HS-27A (cell line): ENCODE data around the gene MAPK13.
"Not testable (repeated sequence)": the region's sequence is repeated elsewhere in the genome, so short reads cannot be mapped to it uniquely, and the experiment has no call there.

ENCODE experiments used
- DNase-seq: peaks from one replicate; pipeline ENCODE4 v3.0.0-alpha.2; 2012; ENCODE audit warnings: low read depth, missing footprints

MAPK13 gene

DNA sequence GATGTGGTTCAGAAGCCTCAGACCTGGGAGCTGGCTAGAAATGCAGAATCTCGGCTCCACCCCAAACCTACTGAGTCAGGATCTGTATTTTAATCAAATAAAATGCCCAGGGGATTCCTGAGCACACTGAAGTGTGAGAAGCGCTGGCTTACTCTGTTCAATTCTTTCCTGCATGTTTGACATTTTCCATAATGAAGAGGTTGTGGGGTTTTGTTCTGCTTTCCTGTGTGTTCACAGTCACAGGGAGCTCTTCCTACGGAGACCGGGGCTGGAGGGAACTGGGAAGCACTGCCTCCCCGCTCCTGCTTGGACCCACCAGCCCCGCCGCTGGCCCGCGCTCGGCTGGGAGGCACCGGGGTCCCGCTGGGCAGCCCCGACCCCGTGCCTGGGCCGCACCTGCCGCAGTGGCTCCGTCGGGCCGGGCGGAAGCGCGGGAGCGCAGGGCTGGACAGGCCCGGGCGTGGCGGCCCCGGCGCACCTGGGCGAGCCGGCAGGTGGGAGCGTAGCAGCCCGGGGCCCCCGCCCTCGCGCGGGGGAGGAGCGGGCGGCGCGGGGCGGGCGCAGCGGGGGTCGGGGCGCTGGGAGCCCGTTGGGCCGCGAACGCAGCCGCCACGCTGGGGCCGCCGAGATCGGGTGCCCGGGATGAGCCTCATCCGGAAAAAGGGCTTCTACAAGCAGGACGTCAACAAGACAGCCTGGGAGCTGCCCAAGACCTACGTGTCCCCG lies at the start of gene MAPK13:
TSS of gene MAPK13 (plus strand) at position 573 of the 726 bp plus-strand sequence. CDS start at position 643, 70 bp downstream.
- DNase-seq, result no peak

DNA sequence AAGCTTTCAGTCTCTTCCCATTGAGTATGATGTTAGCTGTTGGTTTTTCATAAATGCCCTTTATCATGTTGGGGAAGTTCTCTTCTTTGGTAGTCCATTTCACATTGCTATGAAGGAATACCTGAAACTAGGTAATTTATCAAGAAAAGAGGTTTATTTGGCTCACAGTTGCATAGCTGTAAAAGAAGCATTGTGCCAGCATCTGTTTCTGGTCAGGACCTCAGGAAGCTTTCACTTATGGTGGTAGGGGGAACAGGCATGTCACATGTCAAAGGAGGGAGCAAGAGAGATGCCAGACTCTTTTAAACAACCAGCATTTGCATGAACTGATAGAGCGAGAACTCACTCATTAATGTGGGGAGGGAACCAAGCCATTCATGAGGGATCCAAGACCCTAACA lies 48.0 kb upstream of the MAPK13 start:
- DNase-seq, result no peak

DNA sequence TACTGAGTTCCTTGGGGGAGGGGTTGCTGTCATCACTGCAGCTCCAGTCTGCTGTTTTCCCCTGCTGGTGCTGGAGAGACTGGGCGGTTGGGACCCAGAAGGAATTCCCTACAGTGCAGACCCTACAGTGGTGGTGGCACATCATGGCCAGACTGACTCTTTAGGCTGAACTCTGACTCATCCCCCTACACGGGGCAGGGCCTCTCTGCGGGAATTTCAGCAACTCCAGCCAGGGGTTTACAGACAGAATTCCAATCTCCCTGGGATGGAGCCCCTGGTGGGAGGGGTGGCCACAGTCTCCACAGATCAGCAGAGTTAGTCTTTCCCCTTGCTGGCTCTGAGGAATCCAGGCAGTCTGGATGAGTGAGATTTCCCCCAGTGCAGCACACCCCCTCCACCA lies 46.9 kb upstream of the MAPK13 start:
- no peak for DNase-seq

DNA sequence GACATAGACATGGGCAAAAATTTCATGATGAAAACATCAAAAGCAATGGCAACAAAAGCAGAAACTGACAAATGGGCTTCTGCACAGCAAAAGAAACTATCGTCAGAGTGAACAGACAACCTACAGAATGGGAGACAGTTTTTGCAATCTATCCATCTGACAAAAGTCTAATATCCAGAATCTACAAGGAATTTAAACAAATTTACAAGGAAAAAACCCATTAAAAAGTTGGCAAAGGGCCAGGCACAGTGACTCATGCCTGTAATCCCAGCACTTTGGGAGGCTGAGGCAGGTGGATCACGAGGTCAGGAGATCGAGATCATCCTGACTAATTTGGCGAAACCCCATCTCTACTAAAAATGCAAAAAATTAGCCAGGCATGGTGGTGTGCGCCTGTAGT lies 42.1 kb upstream of the MAPK13 start:
- DNase-seq, result not testable (repeated sequence)

DNA sequence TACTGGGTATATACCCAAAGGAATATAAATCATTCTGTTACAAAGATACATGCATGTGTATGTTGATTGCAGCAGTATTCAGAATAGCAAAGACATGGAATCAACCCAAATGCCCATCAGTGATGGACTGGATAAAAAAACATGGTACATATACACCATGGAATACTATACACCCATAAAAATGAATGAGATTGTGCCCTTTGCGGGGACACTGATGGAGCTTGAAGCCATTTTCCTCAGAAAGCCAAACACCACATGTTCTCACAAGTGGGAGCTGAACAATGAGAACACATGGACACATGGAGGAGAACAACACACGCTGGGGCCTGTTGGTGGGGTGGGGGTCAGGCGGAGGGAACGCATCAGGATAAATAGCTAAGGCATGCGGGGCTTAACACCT lies 41.3 kb upstream of the MAPK13 start:
- no peak for DNase-seq

DNA sequence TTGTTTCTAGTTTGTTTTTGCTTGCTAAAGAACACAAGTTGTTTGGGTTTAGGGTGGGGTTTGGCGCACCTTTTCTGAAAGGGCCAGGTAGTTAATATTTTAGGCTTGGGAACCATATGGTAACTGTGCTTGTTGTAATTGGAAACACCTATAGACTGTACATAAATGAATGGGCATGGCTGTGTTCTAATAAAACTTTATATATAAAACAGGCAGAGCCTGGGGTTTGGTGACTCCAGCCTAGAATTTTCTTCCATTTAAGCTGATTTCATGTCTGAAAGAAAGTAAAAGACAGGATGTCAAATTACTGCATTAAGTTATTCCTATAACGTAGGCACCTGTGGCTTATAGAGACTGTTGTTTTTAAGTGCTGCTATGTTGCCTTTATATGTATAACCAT lies 36.1 kb upstream of the MAPK13 start:
- DNase-seq, result no peak

DNA sequence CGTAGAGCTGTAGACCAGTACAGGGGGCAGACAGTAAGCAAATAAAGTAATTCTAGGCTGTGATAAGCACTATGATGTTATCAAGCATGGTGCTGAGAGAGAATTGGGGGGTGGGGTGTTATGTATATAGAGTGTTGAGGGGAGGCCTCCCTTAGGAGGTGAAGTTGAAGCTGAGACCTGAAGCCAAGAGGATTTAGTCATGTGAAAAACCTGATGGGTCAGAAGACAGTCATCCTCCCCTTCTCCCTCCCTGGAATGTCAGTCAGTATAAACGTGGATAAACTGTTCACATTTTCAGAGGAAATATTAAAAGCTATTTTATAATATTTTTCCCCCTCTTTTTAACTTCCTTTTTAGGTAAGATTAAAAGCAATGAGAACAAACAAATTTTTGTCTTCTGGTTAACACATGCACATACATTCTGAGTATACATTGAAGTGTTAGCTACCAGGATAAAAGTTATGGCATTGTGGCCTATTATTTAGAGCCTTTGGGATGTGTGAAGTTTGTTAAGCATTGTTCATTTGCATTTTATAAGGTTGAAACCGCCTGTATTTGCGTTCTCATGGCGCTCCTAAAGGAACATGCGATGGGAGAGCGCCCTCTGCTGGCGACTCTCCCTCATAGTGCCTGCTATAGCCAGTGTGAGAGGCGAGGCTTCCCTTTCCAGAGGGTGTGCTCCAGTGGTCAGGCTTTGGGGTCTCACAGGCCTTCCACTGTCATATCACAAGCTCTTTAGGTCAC lies 35.4 kb upstream of the MAPK13 start:
- peak; percentile 42 for DNase-seq

DNA sequence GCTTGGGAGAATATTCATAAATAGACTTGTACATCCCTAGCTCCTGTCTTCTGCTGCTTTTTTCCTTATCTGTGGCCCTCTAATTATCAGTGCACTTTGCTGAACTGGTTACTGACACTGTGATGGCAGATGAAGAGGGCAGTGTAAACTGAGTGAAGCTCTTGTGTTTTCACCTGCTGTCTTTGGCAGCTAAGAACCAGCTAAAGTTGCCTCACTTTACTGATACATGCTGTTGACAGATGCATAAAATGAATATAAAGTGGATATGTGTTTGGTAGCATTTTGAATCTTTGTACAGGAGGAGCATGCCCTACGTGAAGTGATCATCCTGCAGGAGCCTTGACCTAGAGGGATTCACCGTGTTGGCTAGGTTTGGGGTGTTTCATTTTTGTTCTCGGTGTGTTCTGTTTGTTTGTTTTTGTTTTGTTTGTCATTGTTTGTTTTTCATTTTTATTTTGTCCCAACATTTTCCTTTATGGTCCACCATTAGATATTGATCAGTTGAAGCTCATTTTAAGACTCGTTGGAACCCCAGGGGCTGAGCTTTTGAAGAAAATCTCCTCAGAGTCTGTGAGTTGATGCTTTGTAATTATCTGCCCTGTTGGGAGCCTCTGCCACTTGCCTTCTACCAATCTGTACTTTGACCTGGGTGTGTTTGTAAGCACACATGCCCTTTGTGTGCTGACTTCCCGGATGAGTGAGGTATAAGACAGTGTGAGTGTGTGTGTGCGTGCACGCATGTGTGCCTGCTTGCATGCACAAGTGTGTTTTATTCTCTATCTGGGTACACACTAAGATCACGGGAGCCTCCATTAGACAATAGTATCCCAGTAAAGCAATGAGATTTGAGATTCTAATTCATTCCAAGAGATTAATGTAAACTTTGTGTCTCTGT lies 34.6 kb upstream of the MAPK13 start:
- DNase-seq, result no peak

DNA sequence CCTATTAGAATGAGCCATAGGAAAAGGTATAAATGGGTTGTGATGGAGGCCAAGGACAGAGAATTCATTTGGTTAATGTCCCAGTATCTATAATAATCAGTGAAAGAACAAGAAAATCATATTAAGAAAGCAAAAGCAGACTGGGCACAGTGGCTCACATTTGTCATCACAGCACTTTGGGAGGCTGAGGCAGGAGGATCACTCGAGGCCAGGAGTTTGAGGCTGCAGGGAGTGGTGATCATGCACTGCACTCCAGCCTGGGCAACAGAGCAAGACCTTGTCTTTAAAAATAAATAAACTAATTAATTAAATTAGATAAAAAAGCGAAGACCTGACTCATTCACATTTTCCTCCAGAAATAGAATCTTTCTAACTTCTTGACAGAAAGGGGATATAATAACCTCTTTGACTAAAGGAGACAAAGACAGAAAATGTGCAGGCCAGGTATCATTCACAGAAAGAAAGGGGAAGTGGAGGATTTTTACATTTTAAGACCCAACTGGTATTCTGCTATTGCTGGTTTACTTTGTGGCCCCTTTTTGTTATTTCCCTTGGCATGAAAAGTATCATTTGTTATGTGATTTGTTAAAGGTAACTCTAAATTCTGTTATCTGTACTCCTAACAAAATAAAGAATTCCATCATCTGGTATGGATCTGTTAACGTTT lies 31.9 kb upstream of the MAPK13 start:
- no peak for DNase-seq

DNA sequence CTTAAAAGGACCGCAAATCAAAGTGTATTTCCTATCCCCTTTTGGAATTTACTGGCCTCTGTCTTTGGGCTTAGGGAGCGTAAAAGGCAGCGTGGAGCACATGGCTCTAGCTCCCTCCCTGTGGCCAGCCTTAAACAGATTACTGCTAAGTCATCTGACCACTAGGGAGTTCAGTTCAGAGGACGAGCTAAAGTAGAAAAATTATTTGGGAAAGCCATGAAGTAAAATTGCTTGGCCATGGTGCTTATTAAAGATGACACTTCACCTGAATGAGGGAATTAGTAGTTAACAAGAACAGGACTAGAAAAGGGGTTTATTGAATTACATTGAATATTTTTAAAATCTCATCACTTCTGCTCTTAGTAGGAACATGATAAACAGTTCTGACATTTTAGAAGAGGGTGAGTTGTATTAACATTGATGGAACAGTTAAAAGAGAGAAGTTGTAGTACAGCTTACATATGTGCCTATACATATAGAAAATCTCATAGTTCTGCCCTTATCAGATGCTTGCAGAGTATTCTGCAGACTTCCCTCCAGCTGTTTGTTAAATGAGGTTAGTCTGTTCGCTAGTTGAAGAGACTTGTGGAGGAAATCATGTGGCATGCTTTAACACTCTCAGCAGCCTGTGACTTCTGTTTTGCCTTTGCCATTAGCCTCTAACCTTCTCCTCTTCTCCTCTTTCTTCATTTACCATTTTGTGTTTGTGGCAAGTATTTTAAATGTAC lies 31.2 kb upstream of the MAPK13 start:
- no peak for DNase-seq

DNA sequence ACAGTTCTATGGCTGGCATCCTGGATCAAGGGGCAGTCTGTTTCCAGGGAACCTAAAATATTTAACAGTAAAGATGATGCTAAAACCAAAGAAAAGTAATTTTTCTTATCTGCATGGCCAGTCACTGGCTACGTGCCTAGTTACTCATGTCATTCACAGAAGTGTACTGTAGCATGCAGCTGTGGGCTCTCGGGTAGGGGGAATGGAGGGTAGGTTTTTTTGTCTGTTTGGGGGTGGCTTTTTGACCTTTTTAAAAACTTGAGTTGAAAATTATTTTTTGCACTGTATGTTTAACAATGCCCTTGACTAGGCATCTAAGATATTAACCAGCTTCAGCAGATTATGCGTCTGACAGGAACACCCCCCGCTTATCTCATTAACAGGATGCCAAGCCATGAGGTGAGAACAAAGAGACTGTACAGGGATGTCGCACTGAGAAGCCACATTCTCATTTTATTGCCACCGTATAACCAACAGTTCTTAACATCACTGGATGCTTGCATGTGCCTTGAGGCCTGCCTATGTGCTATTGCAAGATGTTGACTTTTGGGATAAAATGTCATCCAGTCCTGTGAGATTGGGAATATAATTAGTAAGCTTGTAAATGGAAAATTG lies 30.3 kb upstream of the MAPK13 start:
- no peak for DNase-seq

DNA sequence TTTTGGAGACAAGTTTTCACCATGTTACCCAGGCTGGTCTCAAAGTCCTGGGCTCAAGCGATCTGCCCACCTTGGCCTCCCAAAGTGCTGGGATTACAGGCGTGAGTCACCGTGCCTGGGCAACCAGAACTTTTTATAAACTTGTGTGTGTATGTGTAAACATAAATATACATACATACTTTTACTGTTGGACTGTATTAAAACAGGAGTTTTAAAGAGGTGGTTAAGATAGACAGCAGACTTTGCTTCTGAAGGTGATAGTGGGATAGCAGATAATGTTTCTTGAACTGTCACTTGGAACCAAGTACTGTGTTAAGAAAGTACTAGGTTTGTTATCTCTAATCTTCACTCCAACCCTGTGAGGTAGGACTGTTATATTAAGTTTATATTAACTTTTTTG lies 28.6 kb upstream of the MAPK13 start:
- no peak for DNase-seq

DNA sequence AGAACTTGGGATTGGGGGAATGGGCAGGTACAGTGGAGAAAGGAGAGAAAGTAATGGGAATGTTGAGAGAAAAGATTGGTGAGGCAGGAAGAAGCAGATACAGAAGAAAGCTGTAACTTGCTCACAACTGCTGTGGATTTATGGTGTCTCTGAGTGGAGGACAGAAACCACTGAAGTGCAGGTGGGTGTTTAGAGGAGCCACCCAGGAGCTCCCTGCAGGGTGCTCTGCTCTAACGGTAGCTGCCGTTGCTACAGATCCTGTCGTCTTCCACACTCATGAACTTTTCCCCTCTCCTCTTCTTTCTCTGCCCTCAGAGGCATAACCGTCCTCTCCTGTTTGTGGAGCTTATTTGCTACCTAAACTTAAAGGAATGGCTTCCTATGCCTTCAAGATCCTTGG lies 27.5 kb upstream of the MAPK13 start:
- no peak for DNase-seq

DNA sequence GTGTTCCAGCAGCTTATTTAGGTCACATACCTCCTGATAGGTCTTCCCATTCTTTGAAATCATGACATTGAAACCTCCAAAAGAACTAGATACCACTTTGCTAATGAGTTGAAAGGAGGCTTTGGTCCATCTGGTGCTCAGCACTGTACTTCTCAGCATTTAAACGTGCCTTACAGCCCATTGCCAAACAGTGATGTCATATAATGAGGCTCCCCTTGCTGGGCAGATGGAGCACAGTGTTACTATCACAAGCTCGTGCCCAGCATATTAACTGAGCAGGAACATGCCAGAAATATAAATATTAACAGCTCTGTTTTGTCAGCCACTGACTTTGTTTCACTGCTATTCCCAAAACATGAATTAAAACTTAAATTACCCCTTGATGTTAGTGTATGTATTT lies 25.5 kb upstream of the MAPK13 start:
- no peak for DNase-seq

DNA sequence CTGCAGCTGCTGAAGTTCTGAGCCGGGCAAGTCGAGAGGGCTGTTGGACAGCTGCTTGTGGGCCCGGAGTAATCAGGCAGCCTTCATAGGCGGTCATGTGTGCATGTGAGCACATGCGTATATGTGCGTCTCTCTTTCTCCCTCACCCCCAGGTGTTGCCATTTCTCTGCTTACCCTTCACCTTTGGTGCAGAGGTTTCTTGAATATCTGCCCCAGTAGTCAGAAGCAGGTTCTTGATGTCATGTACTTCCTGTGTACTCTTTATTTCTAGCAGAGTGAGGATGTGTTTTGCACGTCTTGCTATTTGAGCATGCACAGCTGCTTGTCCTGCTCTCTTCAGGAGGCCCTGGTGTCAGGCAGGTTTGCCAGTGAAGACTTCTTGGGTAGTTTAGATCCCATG lies 21.2 kb upstream of the MAPK13 start:
- DNase-seq, result no peak

DNA sequence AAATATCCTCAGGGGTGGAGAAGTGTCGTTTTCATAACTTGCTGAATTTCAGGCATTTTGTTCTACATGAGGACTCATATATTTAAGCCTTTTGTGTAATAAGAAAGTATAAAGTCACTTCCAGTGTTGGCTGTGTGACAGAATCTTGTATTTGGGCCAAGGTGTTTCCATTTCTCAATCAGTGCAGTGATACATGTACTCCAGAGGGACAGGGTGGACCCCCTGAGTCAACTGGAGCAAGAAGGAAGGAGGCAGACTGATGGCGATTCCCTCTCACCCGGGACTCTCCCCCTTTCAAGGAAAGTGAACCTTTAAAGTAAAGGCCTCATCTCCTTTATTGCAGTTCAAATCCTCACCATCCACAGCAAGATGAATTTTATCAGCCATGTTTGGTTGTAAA lies 20.3 kb upstream of the MAPK13 start:
- DNase-seq, result no peak

DNA sequence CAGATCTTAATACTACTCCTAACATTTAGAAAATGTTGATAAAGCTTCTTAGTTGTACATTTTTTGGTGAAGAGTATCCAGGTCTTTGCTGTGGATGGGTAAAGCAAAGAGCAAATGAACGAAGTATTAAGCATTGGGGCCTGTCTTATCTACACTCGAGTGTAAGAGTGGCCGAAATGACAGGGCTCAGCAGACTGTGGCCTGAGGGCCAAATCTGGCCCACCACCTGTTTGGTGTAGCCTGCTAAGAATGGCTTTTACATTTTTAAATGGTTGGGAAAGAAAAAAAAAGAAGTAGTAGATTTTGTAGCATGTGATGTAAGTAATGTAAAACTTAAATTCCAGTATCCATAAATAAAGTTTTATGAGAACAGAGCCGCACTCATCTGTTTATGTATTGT lies 19.4 kb upstream of the MAPK13 start:
- no peak for DNase-seq

DNA sequence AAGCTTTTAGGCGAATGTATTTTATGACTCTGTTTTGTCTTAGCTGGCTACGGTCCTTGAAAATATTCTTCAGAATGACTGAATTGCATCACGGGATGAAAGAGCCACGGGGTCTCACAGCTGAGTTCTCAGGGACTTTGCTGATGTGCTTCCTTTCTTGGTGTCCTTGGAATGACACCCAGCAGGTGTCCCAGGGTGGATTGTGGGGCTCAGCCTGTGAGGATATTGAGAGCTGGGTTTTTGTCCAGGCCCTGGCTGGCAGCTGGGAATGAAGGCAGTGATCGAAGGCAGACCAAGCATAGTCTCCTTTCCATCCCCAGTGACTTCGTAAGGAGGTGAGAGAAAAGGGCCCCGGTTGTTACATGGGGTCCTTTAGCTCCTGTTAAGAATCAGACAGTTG lies 18.8 kb upstream of the MAPK13 start:
- DNase-seq, result no peak

DNA sequence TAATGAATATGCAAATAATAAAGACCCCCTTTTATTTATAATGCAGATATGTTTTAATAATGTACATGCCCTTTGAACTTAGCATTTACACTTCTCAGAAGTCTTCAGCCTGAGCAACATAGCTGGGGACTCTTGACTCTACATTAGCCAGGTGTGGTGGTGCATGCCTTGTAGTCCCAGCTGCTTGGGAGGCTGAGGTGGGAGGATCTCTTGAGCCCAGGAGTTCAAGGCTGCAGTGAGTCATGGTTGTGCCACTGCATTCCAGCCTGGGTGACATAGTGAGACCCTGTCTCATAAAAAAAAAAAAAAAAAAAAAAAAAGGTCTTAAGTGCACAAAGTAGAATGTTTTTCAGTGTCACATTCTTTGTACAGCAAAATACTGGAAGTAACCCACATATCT lies 17.3 kb upstream of the MAPK13 start:
- DNase-seq, result no peak

DNA sequence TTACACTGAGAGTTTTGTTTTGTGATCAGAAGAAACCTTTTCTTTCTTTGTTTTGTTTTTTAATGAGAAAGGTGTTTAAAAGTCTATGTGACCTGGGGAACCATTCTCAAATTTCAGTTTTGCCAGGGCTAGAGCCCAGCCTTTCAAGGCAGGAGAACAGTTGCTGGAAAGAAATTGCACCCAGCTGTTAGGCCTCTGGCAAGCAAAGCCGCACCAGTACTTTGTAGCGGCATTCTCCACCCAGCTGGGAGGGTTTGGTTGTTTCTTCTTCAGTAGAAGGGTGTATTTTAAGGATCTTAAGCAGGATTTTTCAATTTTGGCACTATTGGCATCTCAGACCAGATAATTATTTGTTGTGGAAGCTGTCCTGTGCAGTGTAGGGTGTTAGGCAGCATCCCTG lies 16.6 kb upstream of the MAPK13 start:
- no peak for DNase-seq

DNA sequence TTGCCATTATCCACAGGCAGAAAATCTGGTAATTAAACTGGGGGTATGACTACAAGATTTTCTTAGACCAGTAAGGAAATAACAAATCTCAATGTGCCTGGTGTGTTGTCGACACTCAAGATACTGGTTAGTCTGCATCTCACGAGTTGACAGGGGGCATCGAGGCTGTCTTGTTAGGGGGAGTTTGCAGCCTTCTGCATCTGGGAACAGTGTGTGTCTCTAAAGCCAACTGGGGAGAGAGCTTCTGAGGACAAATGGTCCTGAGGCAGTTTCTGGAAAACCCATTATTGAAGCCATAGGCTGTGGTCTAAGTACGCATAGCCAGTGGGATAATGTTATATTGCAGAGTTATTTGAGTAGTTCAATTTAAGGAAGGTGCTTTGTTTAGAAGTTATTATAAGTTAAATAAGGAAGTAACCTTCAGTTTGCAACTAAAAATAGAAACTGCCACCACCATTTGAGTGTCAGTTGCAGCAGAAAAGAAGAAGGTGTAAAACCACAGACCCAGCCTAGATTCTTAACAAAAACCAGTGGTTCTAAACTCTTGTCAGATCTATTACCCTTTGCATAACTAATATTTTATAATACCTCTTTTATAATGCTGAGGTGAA lies 15.4 kb upstream of the MAPK13 start:
- DNase-seq, result no peak
